HG03196 (cell line): ENCODE data around the gene FRMD4B.

Experiments used
- ATAC-seq: cut with Tn5 transposase; IDR thresholded peaks from one replicate; pipeline ENCODE4 v1.9.1; 2021; ENCODE audit not compliant: unreplicated experiment

Gene FRMD4B

DNA sequence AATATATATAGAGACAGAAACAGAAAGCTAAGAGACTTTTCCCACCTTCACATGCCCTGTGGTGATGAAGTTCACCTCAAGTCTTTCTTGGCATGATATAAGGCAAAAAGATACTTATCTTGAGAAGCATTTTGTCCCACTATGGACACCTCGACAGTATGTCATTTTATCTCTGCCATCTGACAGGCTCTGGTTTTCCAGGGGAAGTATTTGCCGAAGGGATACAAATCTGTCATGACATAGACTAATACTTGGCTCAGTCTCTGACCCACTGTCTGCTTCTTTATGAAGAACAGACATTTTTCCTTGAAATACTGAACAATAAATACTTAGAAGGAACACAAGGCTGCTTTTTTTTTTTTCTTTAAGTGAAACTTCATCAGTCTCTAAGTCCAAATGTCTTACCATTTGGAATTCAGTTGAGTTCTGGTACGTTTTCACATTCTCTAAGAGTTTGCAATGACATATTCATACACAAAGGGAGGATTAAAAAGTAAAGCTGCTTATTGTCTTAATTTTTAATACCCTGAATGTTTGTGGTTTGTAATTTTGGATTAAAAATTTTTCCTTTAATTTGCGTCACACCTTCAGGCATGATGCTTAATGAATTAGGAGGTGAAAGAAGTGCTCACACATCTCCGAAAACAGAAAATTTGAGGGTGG, 175.7 kb downstream of the FRMD4B start:
- ATAC-seq, result no peak

DNA sequence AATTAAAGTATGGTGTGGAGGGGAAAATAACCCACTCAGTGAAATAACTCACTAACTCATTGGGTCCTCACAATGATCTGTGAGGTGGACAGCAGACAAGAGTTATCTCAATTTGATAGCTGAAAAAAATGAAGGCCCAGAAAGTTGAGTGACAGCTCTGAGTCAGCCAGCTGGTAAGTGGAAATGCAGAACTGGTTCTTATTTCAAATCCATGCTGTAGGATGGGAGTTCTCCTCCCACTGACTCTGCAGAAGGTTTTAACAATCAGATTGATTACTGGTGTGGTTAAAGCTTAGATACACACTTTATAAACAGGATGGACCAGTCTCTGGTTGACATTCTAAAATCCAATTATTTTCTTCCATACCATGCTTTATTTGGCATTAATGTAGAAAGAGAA, 176.5 kb downstream of the FRMD4B start:
- no peak for ATAC-seq

DNA sequence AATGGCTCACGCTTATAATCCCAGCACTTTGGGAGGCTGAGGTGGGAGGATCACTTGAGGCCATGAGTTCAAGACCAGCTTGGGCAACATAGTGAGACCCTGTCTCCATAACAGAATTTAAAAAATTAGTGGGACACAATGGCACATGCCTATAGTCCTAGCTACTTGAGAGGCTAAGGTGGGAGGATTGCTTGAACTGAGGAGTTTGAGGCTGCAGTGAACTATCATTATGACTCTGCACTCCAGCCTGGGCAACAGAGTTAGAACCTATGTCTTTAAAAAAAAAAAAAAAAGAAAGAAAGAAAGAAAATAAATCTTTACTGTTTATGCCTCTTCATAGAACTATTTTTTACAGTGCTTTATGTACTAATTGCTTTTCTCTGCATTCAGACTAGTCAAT, 178.9 kb downstream of the FRMD4B start:
- ATAC-seq, result no peak

DNA sequence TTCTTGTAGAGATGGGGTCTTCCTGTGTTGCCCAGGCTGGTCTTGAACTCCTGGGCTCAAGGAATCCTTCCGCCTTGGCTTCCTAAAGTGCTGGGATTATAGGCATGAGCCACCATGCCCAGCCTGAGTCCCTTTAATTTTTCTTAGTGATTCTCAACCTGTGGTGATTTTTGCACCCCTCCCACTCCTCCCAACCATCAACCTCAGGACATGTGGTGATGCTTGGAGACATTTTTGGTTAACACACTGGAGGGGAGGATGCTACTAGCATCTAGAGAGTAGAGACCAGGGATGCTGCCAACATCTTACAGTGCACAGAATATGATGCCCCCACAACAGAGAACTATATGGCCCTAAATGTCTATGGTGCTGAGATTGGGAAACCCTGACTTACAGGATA, 180.5 kb downstream of the FRMD4B start:
- no peak for ATAC-seq

DNA sequence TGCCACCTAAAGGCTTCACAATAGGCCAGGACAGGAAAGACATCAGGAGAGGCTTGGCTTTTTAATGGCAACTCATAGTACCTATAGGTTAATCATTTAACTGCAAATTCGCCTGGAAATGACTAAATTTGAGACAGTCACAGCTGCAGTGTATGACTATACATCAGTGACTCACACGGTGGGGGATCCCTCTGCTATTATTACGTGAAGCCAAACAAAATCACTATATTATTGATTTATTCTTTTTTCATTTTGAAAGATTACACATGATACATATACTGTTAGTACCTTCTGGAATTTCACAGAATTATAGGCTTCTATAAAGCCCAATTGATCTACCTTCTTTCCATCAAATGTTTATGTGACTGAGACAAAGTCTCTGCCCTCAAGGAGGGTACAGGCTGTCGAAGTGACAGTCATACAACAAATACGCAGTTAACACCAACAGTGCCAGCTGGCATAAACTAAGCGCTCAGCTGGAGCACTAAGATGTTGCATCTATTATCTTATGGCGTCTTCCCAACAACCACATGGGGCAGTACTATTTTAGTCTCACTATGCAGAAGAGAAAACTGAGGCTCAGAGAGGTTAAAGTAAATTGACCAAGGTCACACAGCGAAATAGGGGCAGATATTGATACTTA, 181.5 kb downstream of the FRMD4B start:
- ATAC-seq, result peak; percentile 92

DNA sequence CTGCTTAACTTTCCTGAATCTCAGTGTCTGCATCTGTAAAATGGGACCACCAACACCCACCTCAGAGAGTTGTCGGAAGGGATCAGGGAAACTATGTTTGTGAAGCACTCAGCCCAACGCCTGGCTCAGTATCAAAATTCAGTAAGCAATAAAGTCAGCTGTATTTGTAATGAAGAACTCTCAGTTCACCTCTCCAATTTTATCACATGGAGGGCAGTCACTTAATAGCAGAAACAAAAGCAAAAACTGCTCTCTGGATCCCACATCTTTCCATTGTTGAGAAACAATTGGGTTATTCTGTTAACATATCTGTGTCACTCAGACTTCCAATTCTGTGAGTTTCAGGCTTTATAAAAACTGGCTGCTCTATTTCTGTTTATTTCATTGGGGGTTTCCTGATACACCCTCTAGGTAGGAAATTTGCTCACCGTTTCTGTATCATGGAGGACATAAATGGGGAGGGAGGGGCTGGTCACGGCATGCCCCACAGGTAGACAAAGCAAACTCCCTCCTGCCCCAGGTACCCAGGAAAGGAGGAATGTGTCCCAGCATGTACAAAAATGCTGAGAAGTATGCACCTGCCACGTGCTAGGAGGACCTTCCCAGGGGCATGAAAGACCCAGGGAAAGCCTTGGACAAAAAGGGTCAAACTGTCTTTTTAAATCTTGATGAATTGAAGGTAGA, 182.1 kb downstream of the FRMD4B start:
- ATAC-seq, result peak; percentile 5

DNA sequence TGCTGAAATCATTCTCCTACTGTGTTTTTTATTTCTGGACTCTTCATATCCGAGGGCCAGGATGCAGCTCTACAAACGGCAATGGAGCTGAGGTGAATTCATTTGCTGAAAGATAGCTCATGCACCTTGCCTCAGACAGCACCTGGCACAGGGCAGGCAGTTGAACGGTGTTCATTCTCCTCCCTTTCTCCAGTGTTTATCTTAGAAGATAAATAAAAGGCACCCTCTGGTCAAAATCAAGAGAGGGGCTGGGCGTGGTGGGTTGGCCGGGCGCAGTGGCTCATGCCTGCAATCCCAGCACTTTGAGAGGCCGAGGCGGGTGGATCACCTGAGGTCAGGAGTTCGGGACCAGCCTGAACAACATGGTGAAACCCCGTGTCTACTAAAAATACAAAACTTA, 184.2 kb downstream of the FRMD4B start:
- no peak for ATAC-seq

DNA sequence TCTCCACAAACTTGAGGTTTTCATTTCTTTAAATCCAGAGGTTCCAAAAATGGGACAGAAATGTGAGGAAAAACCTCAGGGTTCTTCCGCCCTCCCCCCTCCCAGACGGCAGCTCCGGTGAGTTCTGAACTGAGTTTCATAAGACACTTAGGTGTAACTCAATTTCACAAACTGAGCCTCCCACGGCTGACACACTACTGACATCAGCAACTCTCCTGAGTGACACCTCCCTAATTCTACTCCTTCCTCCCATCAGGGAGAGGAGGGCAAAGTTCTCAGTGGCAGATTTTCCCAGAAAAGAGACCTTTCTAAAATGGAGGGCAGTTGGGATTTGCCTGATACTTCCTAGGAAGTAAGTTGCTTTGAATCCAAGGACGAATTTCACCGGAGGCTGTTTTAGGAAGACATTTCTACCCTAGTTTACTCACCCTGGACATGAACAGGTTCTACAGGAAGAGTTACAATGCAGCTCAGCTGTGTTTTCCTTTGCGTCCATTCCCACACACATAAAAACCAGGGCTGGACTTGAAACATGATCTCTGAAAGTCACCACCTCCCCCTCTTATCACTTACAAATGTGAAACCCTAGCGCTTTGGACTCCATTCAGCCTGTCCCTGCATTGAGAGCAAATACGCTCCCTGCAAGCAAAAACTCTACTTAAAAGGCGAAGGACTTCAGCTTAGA, 185.4 kb downstream of the FRMD4B start:
- no peak for ATAC-seq

DNA sequence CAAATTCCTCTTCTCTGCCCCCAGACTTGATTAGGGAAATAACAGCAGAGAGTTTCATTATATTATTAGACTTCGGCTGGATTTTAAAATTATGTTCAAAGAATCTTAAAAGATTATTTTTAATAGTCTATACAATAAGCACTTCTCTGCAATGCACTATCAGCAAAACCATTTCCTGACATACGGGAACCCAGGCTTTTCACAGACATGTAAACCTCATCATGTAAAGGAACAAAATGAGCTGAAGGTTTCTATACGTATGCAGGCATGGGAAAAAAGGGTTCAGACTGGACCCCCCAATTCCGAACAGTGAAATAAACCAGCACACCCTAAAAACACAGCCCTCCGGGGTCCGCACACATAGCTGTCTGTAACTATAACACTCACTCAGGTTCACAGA, 185.9 kb downstream of the FRMD4B start:
- ATAC-seq, result no peak

DNA sequence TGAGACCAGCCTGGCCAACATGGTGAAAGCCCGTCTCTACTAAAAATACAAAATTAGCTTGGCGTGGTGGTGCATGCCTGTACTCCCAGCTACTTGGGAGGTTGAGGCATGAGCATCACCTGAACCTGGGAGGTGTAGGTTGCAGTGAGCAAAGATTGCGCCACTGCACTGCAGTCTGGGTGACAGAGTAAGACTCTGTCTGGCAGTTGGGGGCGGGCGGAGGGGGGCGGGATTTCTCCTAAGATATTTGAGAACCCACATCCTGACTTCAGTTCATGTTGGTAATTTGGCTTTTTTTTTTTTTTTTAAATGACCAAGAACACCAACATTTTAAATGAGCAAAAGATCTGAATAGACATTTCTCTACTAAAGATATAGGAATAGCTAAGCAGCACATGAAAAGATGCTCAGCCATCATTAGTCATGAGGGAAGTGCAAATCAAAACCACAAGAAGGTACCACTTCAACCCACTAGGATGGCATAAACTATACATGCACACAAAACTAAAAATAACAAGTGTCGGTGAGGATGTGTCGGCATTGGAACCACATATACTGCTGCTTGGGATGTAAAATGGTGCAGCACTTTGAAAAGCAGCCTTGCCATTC, 187.9 kb downstream of the FRMD4B start:
- ATAC-seq, result no peak

DNA sequence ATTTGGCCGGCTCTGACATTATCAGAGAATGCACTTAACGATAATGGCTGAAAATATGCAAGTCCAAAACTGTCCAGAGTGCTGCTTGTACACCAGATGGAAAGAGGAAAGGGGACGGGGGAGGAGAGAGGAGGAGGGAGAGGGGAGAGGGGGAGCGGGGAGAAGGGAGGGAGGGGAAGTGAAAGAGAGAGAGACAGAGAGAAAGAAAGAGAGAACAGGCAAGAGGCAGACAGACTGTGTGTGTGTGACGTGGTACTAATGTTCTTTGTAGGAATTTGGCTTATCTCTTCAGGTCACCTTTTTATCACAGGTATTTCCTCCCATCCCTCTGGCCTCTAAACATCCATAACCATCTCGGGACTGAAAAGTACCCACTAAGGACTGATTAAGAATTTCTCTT, 188.4 kb downstream of the FRMD4B start:
- no peak for ATAC-seq

DNA sequence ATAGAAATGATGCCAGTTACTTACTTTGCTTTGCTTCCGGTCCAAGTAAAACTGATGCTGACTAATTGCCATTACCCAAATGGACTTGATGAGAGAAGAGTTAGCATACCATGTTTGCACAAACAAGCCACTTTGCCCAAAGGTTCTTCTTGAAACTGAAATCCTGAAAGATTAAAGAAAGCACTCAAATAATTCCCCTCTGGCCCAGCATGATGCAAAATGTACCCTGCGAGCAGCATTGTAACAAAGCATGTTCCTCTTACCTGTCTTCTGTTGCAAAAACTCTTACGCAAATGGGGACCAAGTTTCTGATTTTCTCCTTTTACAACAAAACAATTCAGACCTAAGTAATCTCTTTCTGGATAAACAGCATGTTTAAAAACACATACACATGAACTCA, 189.0 kb downstream of the FRMD4B start:
- ATAC-seq, result no peak

DNA sequence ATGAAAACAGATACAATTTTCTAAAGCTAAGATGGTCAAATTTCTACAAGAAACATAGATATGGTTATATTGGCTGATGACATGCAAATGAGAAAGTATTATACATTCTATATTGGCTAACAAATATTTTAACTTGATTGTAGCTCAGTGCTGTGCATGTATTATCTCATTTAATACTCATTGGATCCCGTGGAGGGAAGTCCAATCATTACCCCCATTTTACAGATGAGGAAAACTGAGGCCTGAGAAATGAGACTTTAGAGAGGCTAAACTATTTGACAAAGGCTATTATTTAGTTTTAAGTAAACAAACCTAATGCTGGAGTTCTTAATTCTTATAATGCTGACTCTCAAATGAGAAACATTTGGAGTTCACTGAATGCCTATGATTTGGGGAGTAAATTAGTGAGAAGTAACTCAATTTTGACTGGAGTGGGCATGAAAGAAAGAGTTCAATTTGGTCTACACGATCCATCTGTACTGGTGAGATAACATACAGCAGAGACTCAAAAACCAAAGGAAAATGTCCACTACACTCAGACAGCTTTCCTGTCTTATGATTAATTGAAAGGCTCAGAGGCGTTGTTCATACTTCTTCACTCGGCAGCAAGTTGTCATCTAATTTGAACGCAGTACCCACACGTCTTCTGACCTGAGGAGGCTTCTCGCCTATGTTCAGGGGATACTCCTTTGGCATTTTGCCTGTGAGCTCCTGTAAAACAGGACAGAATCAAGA, 191.3 kb downstream of the FRMD4B start:
- ATAC-seq, result no peak

DNA sequence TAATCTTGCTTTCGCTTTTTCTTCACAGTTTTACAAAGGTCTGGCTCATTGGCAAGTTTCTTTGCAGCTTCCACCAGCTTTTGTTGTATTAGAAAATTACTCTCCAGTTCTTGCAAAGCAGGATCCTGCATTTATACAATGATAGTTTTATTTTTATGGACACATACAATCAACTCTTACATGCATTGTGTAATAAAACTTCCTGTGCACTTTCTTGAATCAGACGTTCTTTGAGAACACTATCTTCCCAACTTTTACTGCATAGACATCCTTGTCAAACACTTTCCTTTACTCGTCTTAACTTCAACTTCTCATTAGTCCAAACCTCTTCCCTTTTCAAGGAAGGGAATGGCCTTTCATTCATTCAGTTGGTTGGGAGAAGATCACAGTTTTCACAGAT, 192.1 kb downstream of the FRMD4B start:
- no peak for ATAC-seq

DNA sequence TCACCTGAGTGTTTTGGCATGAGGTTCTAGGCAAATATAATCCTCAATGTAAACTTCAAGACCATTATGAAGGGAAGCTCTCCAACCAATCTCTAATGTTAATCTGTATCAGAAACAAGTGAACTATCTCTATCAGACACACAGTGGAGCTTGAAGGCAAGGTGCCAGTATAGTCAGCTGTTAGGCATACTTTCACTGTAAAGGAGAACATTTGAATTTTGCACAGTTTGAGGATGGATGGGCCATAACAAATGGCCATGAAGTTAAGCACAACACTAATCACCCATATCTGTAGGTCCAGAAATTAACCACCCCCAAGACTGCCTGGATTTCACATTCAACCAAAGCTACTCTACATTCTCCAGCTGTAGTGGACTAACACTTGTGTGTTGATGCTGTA, 194.4 kb downstream of the FRMD4B start:
- no peak for ATAC-seq

DNA sequence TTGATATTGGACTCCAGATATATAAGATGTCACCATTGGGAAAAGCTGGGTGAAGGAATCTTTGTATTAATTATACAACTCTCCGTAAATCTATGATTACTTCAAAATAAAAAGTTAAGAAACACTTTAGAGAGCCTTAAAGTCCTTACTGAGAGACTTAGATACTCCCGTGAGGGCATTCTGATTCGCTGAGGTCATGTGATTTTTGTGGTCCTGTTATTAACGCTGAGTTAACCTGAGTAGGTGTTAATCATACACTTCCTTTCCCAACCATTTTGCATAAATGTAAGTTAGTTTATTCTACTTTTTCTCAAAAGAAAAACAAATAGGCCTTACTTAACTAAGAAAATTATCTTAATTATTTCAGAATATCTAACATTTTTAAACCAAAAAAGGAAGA, 196.4 kb downstream of the FRMD4B start:
- ATAC-seq, result no peak

DNA sequence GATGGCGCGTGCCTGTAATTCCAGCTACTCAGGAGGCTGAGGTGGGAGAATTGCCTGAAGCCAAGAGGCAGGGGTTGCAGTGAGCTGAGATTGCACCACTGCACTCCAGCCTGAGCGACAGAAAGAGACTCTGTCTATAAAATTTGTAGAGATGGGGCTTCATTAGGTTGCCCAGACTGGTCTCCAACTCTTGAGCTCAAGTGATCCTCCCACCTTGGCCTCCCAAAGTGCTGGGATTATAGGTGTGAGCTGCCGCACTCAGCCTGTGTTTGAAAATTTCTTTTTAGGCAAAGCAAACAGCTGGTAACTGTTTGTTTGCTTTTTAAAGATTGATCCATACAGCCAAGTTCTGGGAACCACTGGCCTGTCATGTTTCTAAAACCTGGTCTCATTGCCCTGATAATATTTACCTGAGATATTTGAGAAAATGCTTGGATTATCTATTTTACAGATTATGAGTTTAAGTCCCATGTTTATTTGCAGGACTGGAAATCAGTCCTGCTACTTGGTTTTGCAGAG, 199.3 kb downstream of the FRMD4B start:
- ATAC-seq, result no peak

DNA sequence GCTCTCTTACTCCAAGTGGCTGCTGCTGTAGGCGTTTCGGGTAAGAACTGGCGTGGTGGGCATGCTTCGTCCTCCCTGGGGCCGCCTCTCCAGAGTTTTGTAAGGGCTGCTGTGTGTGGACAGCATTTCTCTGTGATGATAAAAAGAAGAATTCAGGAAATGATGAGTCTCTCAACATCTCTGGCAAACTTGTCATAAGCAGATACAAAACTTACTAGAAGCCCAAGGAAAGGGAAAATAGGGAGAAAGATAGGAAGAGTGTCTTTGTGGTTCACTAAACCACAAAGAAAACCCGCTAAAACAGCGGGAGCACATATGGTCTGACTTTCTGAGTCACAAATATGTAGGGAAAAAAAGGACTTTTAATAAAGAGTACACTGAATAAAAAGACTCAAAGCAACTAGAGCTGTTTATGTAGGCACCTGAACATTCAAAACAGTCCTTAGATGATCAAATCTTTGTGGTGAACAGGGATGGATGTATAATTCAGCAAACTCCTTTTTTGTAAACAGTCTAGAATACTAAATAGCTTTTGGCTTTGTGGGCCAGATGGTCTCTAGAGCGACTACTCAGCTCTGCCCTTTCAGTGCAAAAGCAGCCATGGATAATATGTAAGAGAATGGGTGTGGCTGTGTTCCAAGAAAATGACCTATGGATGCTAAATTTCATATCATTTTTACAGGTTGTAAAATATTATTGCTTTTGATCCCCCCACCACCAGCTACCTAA, 203.1 kb downstream of the FRMD4B start:
- no peak for ATAC-seq

DNA sequence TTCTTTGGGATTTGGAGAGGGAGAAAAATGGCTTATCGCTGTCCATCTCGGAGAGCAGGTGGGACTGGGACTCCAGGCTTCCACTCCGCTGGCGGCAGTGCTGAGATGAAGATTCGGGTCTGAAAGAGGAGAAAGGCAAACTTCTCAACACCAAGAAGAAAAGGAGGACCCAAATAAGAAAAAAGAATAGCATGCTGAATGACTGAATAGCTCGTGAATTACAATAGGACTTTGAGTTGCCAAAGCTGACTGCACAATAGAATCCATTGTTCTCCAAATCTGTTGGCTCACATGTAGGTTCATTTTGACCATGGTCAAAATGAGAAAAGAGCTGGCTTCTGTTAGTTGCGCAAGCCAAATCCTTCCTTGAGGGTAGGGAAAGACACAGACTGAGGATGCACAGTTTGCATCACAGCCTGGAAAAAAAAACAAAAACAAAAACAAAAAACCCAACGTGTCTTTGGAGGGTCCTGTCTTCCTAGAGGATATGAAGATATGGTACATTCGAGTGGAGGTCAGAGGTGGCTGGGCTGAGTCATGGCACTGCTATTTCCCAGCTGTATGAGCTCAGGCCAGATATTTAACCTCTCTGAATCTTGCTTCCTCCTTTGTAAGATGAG, 204.2 kb downstream of the FRMD4B start:
- no peak for ATAC-seq
